Osteocyte (in vitro differentiated cells): ENCODE data around the gene CBX7. TPM values are rescaled to one million over a fixed set of nuclear protein-coding genes. Genes with fewer than 3 reads are reported as not detected.

Experiments used
- DNase-seq: peaks from one replicate; pipeline ENCODE4 v3.0.0; 2021; ENCODE audit warnings: mixed read lengths; ENCODE audit not compliant: unreplicated experiment; ENCODE audit errors: extremely low spot score
- H3K27ac Mint-ChIP-seq: one replicate; pipeline ENCODE4 v1.8.0; 2021; ENCODE audit warnings: mild to moderate bottlenecking, mixed read lengths; ENCODE audit not compliant: unreplicated experiment
- H3K27me3 Mint-ChIP-seq: one replicate; pipeline ENCODE4 v1.8.0; 2021; ENCODE audit warnings: mixed read lengths; ENCODE audit not compliant: unreplicated experiment
- H3K36me3 Mint-ChIP-seq: one replicate; pipeline ENCODE4 v1.8.0; 2021; ENCODE audit warnings: mixed read lengths; ENCODE audit not compliant: unreplicated experiment
- H3K4me1 Mint-ChIP-seq: one replicate; pipeline ENCODE4 v1.8.0; 2021; ENCODE audit warnings: mixed read lengths; ENCODE audit not compliant: unreplicated experiment
- H3K4me3 Mint-ChIP-seq: one replicate; pipeline ENCODE4 v1.8.0; 2021; ENCODE audit warnings: mild to moderate bottlenecking, moderate library complexity, mixed read lengths; ENCODE audit not compliant: unreplicated experiment
- H3K9me3 Mint-ChIP-seq: one replicate; pipeline ENCODE4 v1.8.0; 2021; ENCODE audit warnings: mixed read lengths; ENCODE audit not compliant: unreplicated experiment
- CTCF ChIP-seq: fragments of 200-600 bp; sonication (generic); IDR thresholded peaks from 2 replicates; pipeline ENCODE4 v1.5.0; 2021; ENCODE audit warnings: antibody characterized with exemption, mild to moderate bottlenecking, moderate library complexity
- total RNA-seq: library from RNA; stranded (reverse); gene quantifications from 2 replicates; pipeline ENCODE4 v1.2.1, GENCODE V29; 2021

Gene CBX7
- total RNA-seq, 1 donor from 2014 or later = 9.6 TPM

DNA sequence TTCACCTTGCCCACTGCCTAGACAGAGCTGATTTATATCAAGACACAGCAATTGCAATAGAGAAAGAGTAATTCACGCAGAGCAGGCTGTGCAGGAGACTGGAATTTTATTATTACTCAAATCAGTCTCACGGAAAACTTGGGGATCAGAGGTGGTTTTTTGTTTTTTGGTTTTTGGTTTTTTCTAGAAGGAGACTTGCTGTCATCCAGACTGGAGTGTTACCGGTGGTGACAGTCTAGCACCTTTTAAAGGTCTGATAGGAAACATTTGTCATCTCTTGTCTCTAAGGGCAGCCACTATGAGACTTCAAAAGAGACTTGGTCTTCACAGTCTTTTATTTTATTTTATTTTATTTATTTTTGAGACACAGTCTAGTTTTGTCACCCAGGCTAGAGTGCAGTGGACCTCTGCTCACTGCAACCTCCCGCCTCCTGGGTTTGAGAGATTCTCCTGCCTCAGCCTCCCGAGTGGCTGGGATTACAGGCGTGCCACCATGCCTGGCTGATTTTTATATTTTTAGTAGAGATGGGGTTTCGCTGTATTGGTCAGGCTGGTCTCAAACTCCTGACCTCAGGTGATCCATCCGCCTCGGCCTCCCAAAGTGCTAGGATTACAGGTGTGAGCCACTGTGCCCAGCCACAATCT, 36.4 kb downstream of the CBX7 start:
- H3K27ac Mint-ChIP-seq = no peak overlapping the region
- no peak for TF ChIP-seq CTCF
- H3K36me3 Mint-ChIP-seq = no peaks in the 10 kb centered on the region

GRCh38 chr22:39115570-39115969, 36.9 kb downstream of the CBX7 start:
- Mint-ChIP-seq H3K4me3 (no peak overlapping the region), H3K9me3 (no peaks in the 10 kb centered on the region), H3K27me3 (peaks cover 61% of the 10 kb centered on the region), H3K36me3 (no peaks in the 10 kb centered on the region), H3K4me1 (no peaks in the 10 kb centered on the region), H3K27ac (no peak overlapping the region)
- no peak for TF ChIP-seq CTCF
- no peak for DNase-seq

More for the DNA sequence above, 36.4 kb downstream of the CBX7 start:
- no peaks in the 10 kb centered on the region for H3K9me3 Mint-ChIP-seq
- no peak overlapping the region for H3K4me3 Mint-ChIP-seq
- H3K4me1 Mint-ChIP-seq = no peaks in the 10 kb centered on the region
- H3K27me3 Mint-ChIP-seq = peaks cover 62% of the 10 kb centered on the region
- no peak for DNase-seq

DNA sequence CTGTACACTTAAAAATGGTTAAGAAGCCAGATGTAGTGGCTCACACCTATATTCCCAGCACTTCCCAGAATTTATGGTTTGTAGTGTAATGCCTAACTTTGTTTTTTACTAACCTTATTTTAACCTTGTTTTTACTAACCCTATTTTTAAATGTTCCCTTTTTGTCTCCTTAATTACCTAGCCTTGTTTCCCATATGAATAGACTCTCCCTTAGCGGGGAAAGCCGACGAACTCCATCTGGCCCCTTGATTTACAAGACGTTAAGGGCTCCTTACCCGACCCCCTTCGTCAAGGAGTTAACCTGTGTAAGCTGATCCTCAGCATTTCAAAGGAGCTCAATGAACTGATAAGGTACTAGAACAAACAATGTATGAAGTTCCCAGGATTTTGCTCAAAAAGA, 38.4 kb downstream of the CBX7 start:
- TF ChIP-seq CTCF = no peak
- H3K4me3 Mint-ChIP-seq = no peak overlapping the region
- no peaks in the 10 kb centered on the region for H3K4me1 Mint-ChIP-seq
- H3K36me3 Mint-ChIP-seq = no peaks in the 10 kb centered on the region
- peaks cover 65% of the 10 kb centered on the region for H3K27me3 Mint-ChIP-seq
- no peaks in the 10 kb centered on the region for H3K9me3 Mint-ChIP-seq
- DNase-seq = no peak
- no peak overlapping the region for H3K27ac Mint-ChIP-seq

DNA sequence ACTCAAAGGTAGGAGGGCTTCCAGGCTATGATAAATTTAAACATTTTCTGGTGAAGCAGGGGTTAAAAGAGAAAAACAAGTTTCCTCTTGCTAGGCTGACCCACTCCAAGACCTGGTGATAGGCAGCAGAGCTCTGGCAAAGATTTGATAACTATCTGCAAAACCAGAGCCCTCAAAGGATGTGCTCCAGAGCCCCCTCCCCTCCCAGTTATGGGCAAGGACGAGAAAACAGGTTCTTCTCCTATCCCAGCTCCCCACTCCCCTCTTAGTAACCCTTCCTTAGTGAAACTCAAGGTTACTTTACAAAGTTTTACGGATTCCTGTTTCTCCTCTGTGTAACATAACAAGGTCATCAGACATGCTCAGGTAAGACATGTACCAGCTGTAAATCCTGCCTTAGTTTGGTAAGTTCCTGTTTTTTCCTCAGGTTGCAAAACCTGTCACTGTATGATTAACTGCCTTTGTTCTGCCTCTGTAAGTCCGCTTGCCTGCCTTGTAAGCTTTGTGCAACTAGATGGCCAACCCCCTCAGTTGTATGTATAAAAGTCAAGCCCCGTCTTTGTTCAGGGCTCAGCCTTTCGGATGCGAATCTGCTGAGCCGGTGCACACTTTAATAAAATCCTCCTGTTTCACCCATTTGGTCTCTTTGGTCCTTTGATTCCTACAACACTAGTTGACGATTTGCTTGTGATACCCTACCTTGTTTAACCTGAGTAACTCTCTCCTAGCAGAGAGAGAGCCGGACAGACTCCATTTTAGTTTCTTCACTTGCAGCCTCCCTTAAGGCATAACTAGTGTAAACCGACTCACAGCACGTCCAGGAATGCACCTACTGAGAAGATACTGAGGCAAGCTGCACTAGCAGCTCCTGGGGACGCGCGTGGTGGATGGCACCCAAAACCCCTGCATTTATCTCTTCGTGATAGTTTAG, 41.6 kb downstream of the CBX7 start:
- no peak for DNase-seq
- Mint-ChIP-seq H3K36me3 (no peaks in the 10 kb centered on the region), H3K4me3 (no peak overlapping the region), H3K9me3 (no peaks in the 10 kb centered on the region), H3K4me1 (no peaks in the 10 kb centered on the region), H3K27ac (no peak overlapping the region), H3K27me3 (peaks cover 40% of the 10 kb centered on the region)
- no peak for TF ChIP-seq CTCF

DNA sequence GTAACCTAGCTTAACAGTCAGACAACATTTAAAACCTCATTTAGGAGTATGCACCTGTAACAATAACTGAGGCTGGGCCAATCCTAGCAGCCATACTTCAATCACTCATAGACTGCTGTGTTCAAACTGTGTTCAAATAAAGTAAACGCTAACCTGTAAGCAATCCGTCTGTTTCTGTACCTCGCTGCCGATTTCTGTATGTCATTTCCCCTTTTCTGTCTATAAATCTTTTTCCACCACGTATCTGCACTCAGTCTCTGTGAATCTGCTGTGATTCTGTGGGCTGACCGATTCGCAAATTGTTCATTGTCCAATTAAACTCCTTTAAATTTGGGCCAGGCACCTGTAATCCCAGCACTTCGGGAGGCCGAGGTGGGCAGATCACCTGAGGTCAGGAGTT, 43.1 kb downstream of the CBX7 start:
- H3K27me3 Mint-ChIP-seq = peaks cover 25% of the 10 kb centered on the region
- no peak overlapping the region for H3K4me3 Mint-ChIP-seq
- H3K4me1 Mint-ChIP-seq = peaks cover 2% of the 10 kb centered on the region
- no peak for TF ChIP-seq CTCF
- no peak overlapping the region for H3K27ac Mint-ChIP-seq
- H3K36me3 Mint-ChIP-seq = no peaks in the 10 kb centered on the region
- no peak for DNase-seq
- H3K9me3 Mint-ChIP-seq = no peaks in the 10 kb centered on the region
